Activated naive CD8-positive, alpha-beta T cell (primary cell): ENCODE results near the gene EBF4.

Experiments
- H3K27ac Mint-ChIP-seq: one replicate; pipeline ENCODE4 v1.8.0; 2021; ENCODE audit warnings: mixed read lengths
- H3K27me3 Mint-ChIP-seq: one replicate; pipeline ENCODE4 v1.8.0; 2021; ENCODE audit warnings: mixed read lengths
- H3K36me3 Mint-ChIP-seq: one replicate; pipeline ENCODE4 v1.8.0; 2021; ENCODE audit warnings: mixed read lengths
- H3K4me1 Mint-ChIP-seq: one replicate; pipeline ENCODE4 v1.8.0; 2021; ENCODE audit warnings: low read depth, mixed read lengths
- H3K4me3 Mint-ChIP-seq: one replicate; pipeline ENCODE4 v1.8.0; 2021; ENCODE audit warnings: mild to moderate bottlenecking, mixed read lengths
- H3K9me3 Mint-ChIP-seq: one replicate; pipeline ENCODE4 v1.8.0; 2021; ENCODE audit warnings: low read depth, mixed read lengths

EBF4 gene

GRCh38 chr20:2751347-2751877 lies 58.8 kb downstream of the EBF4 start:
- no peak overlapping the region for H3K27ac Mint-ChIP-seq
- H3K4me1 Mint-ChIP-seq, result peaks cover 25% of the 10 kb centered on the region
- no peaks in the 10 kb centered on the region for H3K9me3 Mint-ChIP-seq
- no peaks in the 10 kb centered on the region for H3K36me3 Mint-ChIP-seq
- H3K27me3 Mint-ChIP-seq, result peaks cover 6% of the 10 kb centered on the region
- peak overlapping the region; percentile 77 for H3K4me3 Mint-ChIP-seq

- peaks cover 9% of the 10 kb centered on the region for H3K27me3 Mint-ChIP-seq
- H3K36me3 Mint-ChIP-seq, result no peaks in the 10 kb centered on the region
- H3K4me1 Mint-ChIP-seq, result peaks cover 25% of the 10 kb centered on the region
- no peak overlapping the region for H3K27ac Mint-ChIP-seq
- no peak overlapping the region for H3K4me3 Mint-ChIP-seq
- no peaks in the 10 kb centered on the region for H3K9me3 Mint-ChIP-seq
Observed at GRCh38 chr20:2751878-2752566, 59.4 kb downstream of the EBF4 start.

- H3K4me3 Mint-ChIP-seq, result peak overlapping the region; percentile 84
- H3K27ac Mint-ChIP-seq, result no peak overlapping the region
- peaks cover 21% of the 10 kb centered on the region for H3K4me1 Mint-ChIP-seq
- peaks cover 9% of the 10 kb centered on the region for H3K27me3 Mint-ChIP-seq
- H3K36me3 Mint-ChIP-seq, result no peaks in the 10 kb centered on the region
- no peaks in the 10 kb centered on the region for H3K9me3 Mint-ChIP-seq
Observed at GRCh38 chr20:2752567-2753460, 60.2 kb downstream of the EBF4 start.

- Mint-ChIP-seq H3K36me3 (no peaks in the 10 kb centered on the region), H3K4me1 (peaks cover 20% of the 10 kb centered on the region), H3K27ac (no peak overlapping the region), H3K9me3 (no peaks in the 10 kb centered on the region), H3K4me3 (peak overlapping the region; percentile 84), H3K27me3 (peaks cover 9% of the 10 kb centered on the region)
Observed at GRCh38 chr20:2753461-2754040, 61.0 kb downstream of the EBF4 start.

- Mint-ChIP-seq H3K9me3 (no peaks in the 10 kb centered on the region), H3K27ac (no peak overlapping the region), H3K4me3 (no peak overlapping the region), H3K27me3 (peaks cover 9% of the 10 kb centered on the region), H3K4me1 (peaks cover 20% of the 10 kb centered on the region), H3K36me3 (no peaks in the 10 kb centered on the region)
Observed at GRCh38 chr20:2754424-2754823, 61.8 kb downstream of the EBF4 start.

- no peaks in the 10 kb centered on the region for H3K36me3 Mint-ChIP-seq
- peaks cover 8% of the 10 kb centered on the region for H3K27me3 Mint-ChIP-seq
- H3K27ac Mint-ChIP-seq, result no peak overlapping the region
- no peaks in the 10 kb centered on the region for H3K9me3 Mint-ChIP-seq
- H3K4me3 Mint-ChIP-seq, result no peak overlapping the region
- H3K4me1 Mint-ChIP-seq, result peaks cover 16% of the 10 kb centered on the region
Observed at GRCh38 chr20:2755451-2756055, 63.0 kb downstream of the EBF4 start.

GRCh38 chr20:2756056-2756611 lies 63.6 kb downstream of the EBF4 start:
- no peak overlapping the region for H3K27ac Mint-ChIP-seq
- no peaks in the 10 kb centered on the region for H3K36me3 Mint-ChIP-seq
- H3K4me3 Mint-ChIP-seq, result no peak overlapping the region
- H3K27me3 Mint-ChIP-seq, result peaks cover 7% of the 10 kb centered on the region
- H3K4me1 Mint-ChIP-seq, result peaks cover 11% of the 10 kb centered on the region
- H3K9me3 Mint-ChIP-seq, result no peaks in the 10 kb centered on the region

GRCh38 chr20:2757001-2757400 lies 64.4 kb downstream of the EBF4 start:
- Mint-ChIP-seq H3K27ac (no peak overlapping the region), H3K4me3 (no peak overlapping the region), H3K36me3 (no peaks in the 10 kb centered on the region), H3K4me1 (peaks cover 9% of the 10 kb centered on the region), H3K27me3 (peaks cover 9% of the 10 kb centered on the region), H3K9me3 (no peaks in the 10 kb centered on the region)

GRCh38 chr20:2757969-2758368 lies 65.4 kb downstream of the EBF4 start:
- H3K27me3 Mint-ChIP-seq, result peaks cover 9% of the 10 kb centered on the region
- H3K4me1 Mint-ChIP-seq, result peaks cover 6% of the 10 kb centered on the region
- H3K4me3 Mint-ChIP-seq, result no peak overlapping the region
- no peaks in the 10 kb centered on the region for H3K9me3 Mint-ChIP-seq
- H3K36me3 Mint-ChIP-seq, result no peaks in the 10 kb centered on the region
- H3K27ac Mint-ChIP-seq, result no peak overlapping the region

- Mint-ChIP-seq H3K27ac (no peak overlapping the region), H3K27me3 (peaks cover 6% of the 10 kb centered on the region), H3K9me3 (no peaks in the 10 kb centered on the region), H3K4me3 (no peak overlapping the region), H3K36me3 (no peaks in the 10 kb centered on the region), H3K4me1 (no peaks in the 10 kb centered on the region)
Observed at GRCh38 chr20:2759143-2759542, 66.6 kb downstream of the EBF4 start.

GRCh38 chr20:2759603-2760296 lies 67.2 kb downstream of the EBF4 start:
- no peaks in the 10 kb centered on the region for H3K36me3 Mint-ChIP-seq
- H3K27ac Mint-ChIP-seq, result no peak overlapping the region
- no peaks in the 10 kb centered on the region for H3K4me1 Mint-ChIP-seq
- peaks cover 6% of the 10 kb centered on the region for H3K27me3 Mint-ChIP-seq
- H3K9me3 Mint-ChIP-seq, result no peaks in the 10 kb centered on the region
- H3K4me3 Mint-ChIP-seq, result no peak overlapping the region

GRCh38 chr20:2760297-2760951 lies 67.8 kb downstream of the EBF4 start:
- H3K9me3 Mint-ChIP-seq, result no peaks in the 10 kb centered on the region
- no peaks in the 10 kb centered on the region for H3K36me3 Mint-ChIP-seq
- H3K27me3 Mint-ChIP-seq, result peaks cover 6% of the 10 kb centered on the region
- no peaks in the 10 kb centered on the region for H3K4me1 Mint-ChIP-seq
- no peak overlapping the region for H3K4me3 Mint-ChIP-seq
- no peak overlapping the region for H3K27ac Mint-ChIP-seq

- Mint-ChIP-seq H3K27me3 (peaks cover 6% of the 10 kb centered on the region), H3K4me1 (no peaks in the 10 kb centered on the region), H3K4me3 (no peak overlapping the region), H3K27ac (no peak overlapping the region), H3K9me3 (no peaks in the 10 kb centered on the region), H3K36me3 (no peaks in the 10 kb centered on the region)
Observed at GRCh38 chr20:2760952-2761305, 68.3 kb downstream of the EBF4 start.

- H3K36me3 Mint-ChIP-seq, result no peaks in the 10 kb centered on the region
- no peaks in the 10 kb centered on the region for H3K4me1 Mint-ChIP-seq
- H3K27me3 Mint-ChIP-seq, result peaks cover 3% of the 10 kb centered on the region
- no peaks in the 10 kb centered on the region for H3K9me3 Mint-ChIP-seq
- no peak overlapping the region for H3K27ac Mint-ChIP-seq
- H3K4me3 Mint-ChIP-seq, result no peak overlapping the region
Observed at GRCh38 chr20:2761885-2762284, 69.3 kb downstream of the EBF4 start.
